Panc1 (cell line): Measurements from ENCODE around the gene OR51Q1. TPM values are rescaled to one million over a fixed set of nuclear protein-coding genes. Genes with fewer than 3 reads are reported as not detected.

Experiments
- ATAC-seq: fragments of 200-7000 bp; cut with Tn5 transposase; 2 replicates; pipeline ENCODE4 v1.9.1; 2020; ENCODE audit warnings: mild to moderate bottlenecking, moderate library complexity
- BruUV-seq: library from RNA; stranded (reverse); fragments of 400-500 nt; replicated peaks from 2 replicates; lab custom pipeline; 2021; lab: Mats Ljungman, UMichigan
- CTCF ChIA-PET: fragments of 300-600 bp; sonication (Branson Sonifier 250); formaldehyde crosslinking; loops from one replicate; lab custom pipeline; 2022; ENCODE audit warnings: antibody characterized with exemption; lab: Charles Lee
- POLR2A ChIA-PET: fragments of 300-600 bp; sonication (Branson Sonifier 250); formaldehyde crosslinking; loops from one replicate; lab custom pipeline; 2022; ENCODE audit warnings: antibody characterized with exemption; lab: Charles Lee
- DNase-seq: peaks from one replicate; pipeline ENCODE4 v3.0.0-alpha.2; 2010; ENCODE audit warnings: low read depth, low spot score
- H3K27ac ChIP-seq: 2 replicates; pipeline ENCODE4 v1.5.1; 2011; ENCODE audit warnings: mild to moderate bottlenecking, low read length, inconsistent platforms
- H3K27me3 ChIP-seq: fragments of 200-500 bp; sonication (Bioruptor generic); 2 replicates; pipeline ENCODE4 v1.6.0; 2014; ENCODE audit warnings: low read length, inconsistent platforms; ENCODE audit not compliant: control insufficient read depth, insufficient read depth
- H3K36me3 ChIP-seq: fragments of 200-500 bp; sonication (Bioruptor generic); 2 replicates; pipeline ENCODE4 v1.5.1; 2014; ENCODE audit warnings: inconsistent platforms, mild to moderate bottlenecking, low read length, moderate library complexity; ENCODE audit not compliant: control insufficient read depth, insufficient read depth
- H3K4me1 ChIP-seq: 2 replicates; pipeline ENCODE4 v1.5.1; 2011; ENCODE audit warnings: inconsistent platforms, mild to moderate bottlenecking, low read length, moderate library complexity; ENCODE audit not compliant: control insufficient read depth, insufficient read depth
- H3K4me3 ChIP-seq, 2 experiments: 2 replicates each; pipeline ENCODE4 v1.5.1; 2011 to 2012; ENCODE audit warnings: low read depth in 2 of 2, low read length in 2 of 2, mild to moderate bottlenecking in 2 of 2, inconsistent platforms in 1 of 2, moderate library complexity in 1 of 2
- H3K9me3 ChIP-seq: fragments of 200-500 bp; sonication (Bioruptor generic); 2 replicates; pipeline ENCODE4 v1.5.1; 2014; ENCODE audit warnings: low read depth, mild to moderate bottlenecking, inconsistent platforms, low read length, moderate library complexity; ENCODE audit not compliant: control insufficient read depth, insufficient read depth
- CTCF ChIP-seq: fragments of 450-650 bp; IDR thresholded peaks from 2 replicates; pipeline ENCODE4 v1.5.1; 2017; ENCODE audit warnings: mild to moderate bottlenecking
- REST ChIP-seq, 2 experiments: IDR thresholded peaks; 2 replicates each; pipeline ENCODE4 v1.6.1; 2011 to 2012; ENCODE audit warnings: low read depth in 2 of 2, control low read depth in 1 of 2, low read length in 1 of 2, mild to moderate bottlenecking in 1 of 2, moderate library complexity in 1 of 2; ENCODE audit not compliant: insufficient read depth in 1 of 2
- SIN3A ChIP-seq: IDR thresholded peaks from 2 replicates; pipeline ENCODE4 v1.6.1; 2012; ENCODE audit warnings: low read depth, mild to moderate bottlenecking, low read length, moderate library complexity, borderline replicate concordance; ENCODE audit not compliant: insufficient read depth
- in situ Hi-C: cut with HindIII; loops from 2 replicates; pipeline ENCODE4 v1.10.0; 2016; ENCODE audit warnings: low sequenced_read_pairs, low pct_unique_long_range_greater_than_20kb
- intact Hi-C: fragments of 100-400 bp; cut with micrococcal nuclease; formaldehyde crosslinking; loops from one replicate; pipeline ENCODE4 v1.10.0; 2022; ENCODE audit not compliant: unreplicated experiment
- total RNA-seq: library from RNA; stranded (reverse); gene quantifications from one replicate; pipeline ENCODE4 v1.2.1, GENCODE V29; 2021; ENCODE audit not compliant: unreplicated experiment

OR51Q1 gene
- total RNA-seq, 1 experiment from 2014 or later = not detected

- Histone ChIP-seq H3K27me3 (no peaks in the 10 kb centered on the region), H3K36me3 (no peaks in the 10 kb centered on the region), H3K4me1 (no peaks in the 10 kb centered on the region), H3K4me3 (no peak overlapping the region), H3K27ac (no peak overlapping the region), H3K9me3 (no peaks in the 10 kb centered on the region)
- BruUV-seq = no TSS peak
- no peak for DNase-seq
- no peak for TF ChIP-seq SIN3A
- no peak for TF ChIP-seq CTCF
- TF ChIP-seq REST (IDR thresholded peaks at IDR 0.05; ENCODE audit: insufficient read depth in 1 of 2, low read depth in 2 of 2, low read length in 1 of 2) = no peak
- POLR2A ChIA-PET = no interaction called here
- in situ Hi-C loops (no loop called here), intact Hi-C loops (no loop called here)
- CTCF ChIA-PET = no interaction called here
- ATAC-seq = no peak
Observed at GRCh38 chr11:5460983-5461621, 39.2 kb downstream of the OR51Q1 start.

GRCh38 chr11:5467527-5467926 is 45.6 kb downstream of the OR51Q1 start:
- no TSS peak for BruUV-seq
- H3K4me3 ChIP-seq = no peak overlapping the region
- in situ Hi-C loops = no loop called here
- peaks cover 5% of the 10 kb centered on the region for H3K27me3 ChIP-seq
- no peak for DNase-seq
- ChIA-PET CTCF (no interaction called here), POLR2A (no interaction called here)
- H3K27ac ChIP-seq = no peak overlapping the region
- TF ChIP-seq CTCF = no peak
- H3K9me3 ChIP-seq = no peaks in the 10 kb centered on the region
- no peaks in the 10 kb centered on the region for H3K4me1 ChIP-seq
- H3K36me3 ChIP-seq = no peaks in the 10 kb centered on the region
- intact Hi-C loops = no loop called here
- no peak for ATAC-seq

Other genes starting within 250 kb of the OR51Q1 start
- gene OR51V1, start 221.4 kb upstream of the OR51Q1 start, total RNA-seq = not detected
- gene HBB, start 195.0 kb upstream of the OR51Q1 start, total RNA-seq = 0.72 TPM
- gene HBD, start 187.6 kb upstream of the OR51Q1 start, total RNA-seq = not detected
- gene HBG1, start 172.3 kb upstream of the OR51Q1 start, total RNA-seq = 2.3 TPM
- gene HBG2, start 167.3 kb upstream of the OR51Q1 start, total RNA-seq = 6.5 TPM
- 3.2 TPM for gene HBE1, start 152.2 kb upstream of the OR51Q1 start, total RNA-seq
- gene OR51B4, start 120.2 kb upstream of the OR51Q1 start, total RNA-seq = not detected
- gene OR51B2, start 97.8 kb upstream of the OR51Q1 start, total RNA-seq = not detected
- gene OR51B5, start 78.6 kb upstream of the OR51Q1 start, total RNA-seq = not detected
- gene OR51B6, start 70.6 kb upstream of the OR51Q1 start, total RNA-seq = not detected
- not detected for gene OR51M1, start 38.3 kb upstream of the OR51Q1 start, total RNA-seq
- not detected for gene OR51I1, start 19.4 kb downstream of the OR51Q1 start, total RNA-seq
- not detected for gene OR51I2, start 27.2 kb downstream of the OR51Q1 start, total RNA-seq
- gene OR52D1, start 66.6 kb downstream of the OR51Q1 start, total RNA-seq = not detected
- not detected for gene UBQLN3, start 87.8 kb downstream of the OR51Q1 start, total RNA-seq
- gene UBQLNL, start 94.6 kb downstream of the OR51Q1 start, total RNA-seq = 0.72 TPM
- gene OR52H1, start 126.4 kb downstream of the OR51Q1 start, total RNA-seq = 0.15 TPM
- not detected for gene OR52B6, start 158.8 kb downstream of the OR51Q1 start, total RNA-seq
- gene TRIM6, start 174.5 kb downstream of the OR51Q1 start, total RNA-seq = 53.8 TPM
- gene TRIM34, start 202.9 kb downstream of the OR51Q1 start, total RNA-seq = 1.5 TPM